Kidney epithelial cell (primary cell): ENCODE data around the gene VSIR. TPM values are rescaled to one million over a fixed set of nuclear protein-coding genes. Genes with fewer than 3 reads are reported as not detected.

Experiments used
- DNase-seq: peaks from one replicate; pipeline ENCODE4 v3.0.0-alpha.2; 2010; ENCODE audit warnings: low read depth
- H3K27me3 ChIP-seq: 2 replicates; pipeline ENCODE4 v1.6.0; 2011; ENCODE audit warnings: low read length; ENCODE audit not compliant: control insufficient read depth, insufficient read depth
- H3K36me3 ChIP-seq: 2 replicates; pipeline ENCODE4 v1.5.1; 2011; ENCODE audit warnings: low read length; ENCODE audit not compliant: control insufficient read depth, insufficient read depth
- H3K4me3 ChIP-seq: 2 replicates; pipeline ENCODE4 v1.5.1; 2011; ENCODE audit warnings: low read depth, mild to moderate bottlenecking, control low read depth, low read length
- total RNA-seq: library from RNA; depleted of rRNA; stranded (reverse); fragments of >200 nt; gene quantifications from 2 replicates; pipeline ENCODE4 v1.2.3, GENCODE V29; 2015
- TF ChIP-seq, protein P1 (sequence below): IDR thresholded peaks from 2 replicates; pipeline ENCODE4 v1.5.1; 2011; ENCODE audit warnings: mild to moderate bottlenecking, moderate library complexity, low read length, control low read depth, inconsistent platforms; ENCODE audit not compliant: insufficient read depth, poor library complexity, severe bottlenecking

The VSIR gene
- total RNA-seq, 1 donor from 2014 or later: 1.1 TPM

DNA sequence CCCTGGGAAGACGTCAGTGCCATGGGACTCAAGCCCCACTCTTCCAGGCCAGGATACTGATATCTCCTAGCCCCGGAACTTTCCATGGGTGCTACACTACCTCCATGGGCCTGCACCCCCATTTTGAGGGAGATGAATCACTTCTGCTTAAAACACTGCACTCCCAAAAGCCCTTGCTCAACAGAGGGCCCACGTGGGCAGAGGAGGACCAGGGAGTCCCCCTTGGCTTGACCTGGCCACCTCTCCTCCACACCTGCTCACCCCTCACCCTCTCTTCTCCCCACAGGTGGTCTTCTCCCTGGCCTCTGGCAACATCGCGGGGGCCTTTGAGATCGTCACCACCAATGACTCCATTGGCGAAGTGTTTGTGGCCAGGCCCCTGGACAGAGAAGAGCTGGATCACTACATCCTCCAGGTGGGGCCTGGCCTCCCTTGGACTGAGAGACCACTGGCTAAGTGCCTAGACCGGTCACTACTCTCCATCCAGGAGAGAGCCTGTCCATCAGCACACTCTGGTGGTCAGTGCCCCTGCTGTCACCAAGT lies 33.9 kb downstream of the VSIR start:
- H3K4me3 ChIP-seq: no peak overlapping the region
- TF ChIP-seq, protein P1, sequence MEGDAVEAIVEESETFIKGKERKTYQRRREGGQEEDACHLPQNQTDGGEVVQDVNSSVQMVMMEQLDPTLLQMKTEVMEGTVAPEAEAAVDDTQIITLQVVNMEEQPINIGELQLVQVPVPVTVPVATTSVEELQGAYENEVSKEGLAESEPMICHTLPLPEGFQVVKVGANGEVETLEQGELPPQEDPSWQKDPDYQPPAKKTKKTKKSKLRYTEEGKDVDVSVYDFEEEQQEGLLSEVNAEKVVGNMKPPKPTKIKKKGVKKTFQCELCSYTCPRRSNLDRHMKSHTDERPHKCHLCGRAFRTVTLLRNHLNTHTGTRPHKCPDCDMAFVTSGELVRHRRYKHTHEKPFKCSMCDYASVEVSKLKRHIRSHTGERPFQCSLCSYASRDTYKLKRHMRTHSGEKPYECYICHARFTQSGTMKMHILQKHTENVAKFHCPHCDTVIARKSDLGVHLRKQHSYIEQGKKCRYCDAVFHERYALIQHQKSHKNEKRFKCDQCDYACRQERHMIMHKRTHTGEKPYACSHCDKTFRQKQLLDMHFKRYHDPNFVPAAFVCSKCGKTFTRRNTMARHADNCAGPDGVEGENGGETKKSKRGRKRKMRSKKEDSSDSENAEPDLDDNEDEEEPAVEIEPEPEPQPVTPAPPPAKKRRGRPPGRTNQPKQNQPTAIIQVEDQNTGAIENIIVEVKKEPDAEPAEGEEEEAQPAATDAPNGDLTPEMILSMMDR: no peak
- H3K36me3 ChIP-seq: no peaks in the 10 kb centered on the region
- H3K27me3 ChIP-seq: no peaks in the 10 kb centered on the region
- DNase-seq: no peak

DNA sequence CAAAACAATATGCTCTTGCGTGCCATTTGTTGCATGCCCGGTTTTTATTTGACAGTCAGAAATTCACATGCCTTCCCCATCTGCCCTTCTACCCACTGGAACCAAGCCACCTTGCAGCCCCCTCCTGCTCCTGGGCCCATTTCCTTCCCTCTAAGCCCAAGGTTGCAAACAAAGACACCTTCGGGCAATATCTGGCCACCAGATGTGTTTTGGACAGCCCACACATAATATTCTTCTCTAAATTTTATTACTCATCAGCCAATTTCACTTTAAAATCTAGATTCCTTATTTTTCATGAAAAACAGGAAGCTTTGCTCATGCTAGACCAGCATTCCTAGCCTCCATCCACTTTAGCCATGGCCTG lies 35.5 kb downstream of the VSIR start:
- TF ChIP-seq, protein P1: no peak
- no peaks in the 10 kb centered on the region for H3K36me3 ChIP-seq

DNA sequence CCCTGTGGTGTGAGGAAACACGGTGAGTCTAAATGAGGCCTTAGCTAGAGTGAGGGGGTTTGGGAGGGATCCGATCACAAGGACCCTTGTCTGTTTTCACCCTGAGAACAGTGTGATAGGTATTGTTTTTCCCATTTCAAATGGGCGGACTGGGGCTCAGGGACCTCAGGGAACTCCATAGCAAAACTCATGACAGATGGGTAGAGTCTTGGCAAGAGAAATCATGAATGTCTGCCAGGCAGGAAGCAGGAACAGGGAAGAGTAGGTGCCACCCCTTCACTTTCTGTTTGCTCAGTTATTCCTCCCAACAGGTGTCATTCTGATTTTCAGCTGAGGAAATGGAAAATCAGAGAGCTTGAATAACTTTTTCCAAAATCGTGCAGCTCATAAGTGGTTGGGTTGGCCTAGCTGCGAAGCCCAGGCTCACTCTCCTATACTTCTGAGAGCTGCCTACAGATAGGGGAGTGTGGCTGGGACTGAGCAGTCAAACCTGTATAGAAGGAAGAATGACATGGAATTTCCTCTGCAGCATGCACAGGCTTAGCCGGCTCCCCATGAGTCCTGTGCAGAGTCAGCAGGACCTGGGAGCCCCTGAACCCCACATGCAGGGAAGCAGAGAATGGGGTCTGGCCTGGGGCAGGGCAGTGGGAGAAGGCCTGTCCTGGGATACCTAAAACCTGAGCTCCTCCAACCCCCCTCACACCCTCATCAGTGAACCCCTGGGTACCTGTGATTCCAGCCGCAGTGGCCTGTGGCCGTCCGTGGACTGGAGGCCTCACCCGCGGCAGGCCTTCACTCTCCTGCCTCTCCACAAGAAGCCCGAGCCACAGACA lies 36.1 kb downstream of the VSIR start:
- no peak for DNase-seq
- Histone ChIP-seq H3K36me3 (no peaks in the 10 kb centered on the region), H3K4me3 (no peak overlapping the region), H3K27me3 (peaks cover 3% of the 10 kb centered on the region)
- TF ChIP-seq, protein P1: no peak

More for the DNA sequence above, 35.5 kb downstream of the VSIR start:
- peaks cover 3% of the 10 kb centered on the region for H3K27me3 ChIP-seq
- H3K4me3 ChIP-seq: no peak overlapping the region
- no peak for DNase-seq

DNA sequence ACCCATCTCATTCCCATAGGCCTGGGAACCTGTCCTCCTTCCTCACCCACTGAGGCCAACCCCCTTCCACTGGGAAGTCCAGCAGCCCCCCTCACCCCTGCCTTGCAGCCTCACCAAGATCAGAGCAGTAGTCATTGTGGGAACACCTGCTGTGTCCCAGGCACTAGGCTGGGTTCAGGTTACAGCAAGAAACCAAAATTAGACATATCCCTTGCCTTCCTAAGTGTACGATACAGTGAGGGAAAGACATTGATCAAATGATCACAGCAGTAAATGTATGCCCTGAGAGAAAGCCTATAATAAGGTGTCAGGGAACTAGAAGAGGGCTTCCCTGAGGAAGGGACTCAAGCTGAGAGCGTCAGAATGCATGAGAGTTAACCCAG lies 36.8 kb downstream of the VSIR start:
- Histone ChIP-seq H3K27me3 (peaks cover 3% of the 10 kb centered on the region), H3K4me3 (no peak overlapping the region), H3K36me3 (no peaks in the 10 kb centered on the region)
- TF ChIP-seq, protein P1: no peak
- no peak for DNase-seq

DNA sequence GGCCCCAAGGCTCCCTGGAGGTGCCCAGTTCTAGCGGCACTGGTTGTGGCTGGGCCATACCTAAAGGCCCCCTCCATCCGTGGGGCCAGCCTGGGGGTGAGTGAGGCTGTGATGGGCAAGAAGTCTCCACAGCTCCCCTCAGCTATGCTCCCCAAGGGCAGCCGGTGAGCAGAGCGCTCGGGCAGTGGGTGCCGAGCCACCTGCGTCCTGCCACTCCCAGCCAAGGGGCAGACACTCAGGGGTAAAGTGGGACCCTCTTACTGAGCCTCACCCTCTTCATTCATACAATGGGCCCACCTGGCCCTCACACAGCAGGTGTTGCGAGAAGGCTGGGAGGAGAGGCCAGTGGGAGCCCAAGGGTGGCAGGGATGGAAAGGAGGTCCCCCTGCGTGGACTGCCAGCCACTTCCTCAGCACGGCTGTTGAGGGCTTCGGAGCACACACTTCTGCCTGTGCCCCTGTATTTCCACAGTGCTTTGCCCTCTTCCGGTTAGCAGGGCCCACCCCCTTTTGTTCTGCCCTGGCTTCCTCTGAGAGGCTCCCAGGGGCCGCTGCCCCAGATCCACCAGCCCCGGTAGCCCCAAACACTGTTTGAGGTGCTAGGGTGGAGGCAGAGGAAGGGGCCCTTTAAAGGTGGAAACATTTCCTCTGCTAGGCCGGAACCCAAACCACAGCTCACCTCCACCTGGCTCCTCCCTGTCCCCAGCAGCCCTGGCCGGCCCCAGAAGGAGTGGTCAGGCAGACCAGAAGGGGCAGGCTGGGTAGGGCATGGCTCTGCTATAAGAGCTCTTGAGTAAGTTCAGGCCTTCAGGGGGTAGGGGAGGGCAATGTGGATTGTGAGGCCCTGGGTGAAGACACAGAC lies 37.4 kb downstream of the VSIR start:
- H3K36me3 ChIP-seq: no peaks in the 10 kb centered on the region

More for the DNA sequence above, 37.4 kb downstream of the VSIR start:
- TF ChIP-seq, protein P1: no peak
- DNase-seq: no peak
- peaks cover 3% of the 10 kb centered on the region for H3K27me3 ChIP-seq
- H3K4me3 ChIP-seq: no peak overlapping the region
